Medulla oblongata (tissue), 1 donor: Measurements from ENCODE around the gene ADAMTS9.

Experiments
- DNase-seq: peaks from one replicate; pipeline ENCODE4 v3.0.0-alpha.2; 2015; ENCODE audit errors: extremely low spot score

ADAMTS9 gene

GRCh38 chr3:64687781-64688604, at the start of gene ADAMTS9:
Gene ADAMTS9 (minus strand): TSS chr3:64688000. CDS start chr3:64687657, 343 bp downstream.
- peak; percentile 78 for DNase-seq

GRCh38 chr3:64732576-64732975, 44.8 kb upstream of the ADAMTS9 start:
- no peak for DNase-seq

- DNase-seq: no peak
These were observed 42.9 kb upstream of the ADAMTS9 start for GRCh38 chr3:64730681-64731080.

- DNase-seq: no peak
These were observed 41.2 kb upstream of the ADAMTS9 start for GRCh38 chr3:64728994-64729393.

GRCh38 chr3:64728428-64728827, 40.6 kb upstream of the ADAMTS9 start:
- no peak for DNase-seq

- DNase-seq: no peak
These were observed 38.8 kb upstream of the ADAMTS9 start for GRCh38 chr3:64726414-64727090.

- DNase-seq: no peak
These were observed 31.2 kb upstream of the ADAMTS9 start for GRCh38 chr3:64718976-64719375.

GRCh38 chr3:64717872-64718613, 30.2 kb upstream of the ADAMTS9 start:
- no peak for DNase-seq

GRCh38 chr3:64717411-64717810, 29.6 kb upstream of the ADAMTS9 start:
- no peak for DNase-seq

- DNase-seq: no peak
These were observed 28.4 kb upstream of the ADAMTS9 start for GRCh38 chr3:64716110-64716710.

- no peak for DNase-seq
These were observed 27.6 kb upstream of the ADAMTS9 start for GRCh38 chr3:64715211-64715982.

GRCh38 chr3:64708456-64708855, 20.7 kb upstream of the ADAMTS9 start:
- DNase-seq: no peak

- DNase-seq: no peak
These were observed 18.1 kb upstream of the ADAMTS9 start for GRCh38 chr3:64705946-64706345.

- no peak for DNase-seq
These were observed 9.1 kb upstream of the ADAMTS9 start for GRCh38 chr3:64696896-64697295.

- no peak for DNase-seq
These were observed 6.3 kb upstream of the ADAMTS9 start for GRCh38 chr3:64694114-64694513.

GRCh38 chr3:64693031-64693430, 5.2 kb upstream of the ADAMTS9 start:
- DNase-seq: no peak

- no peak for DNase-seq
These were observed 3.3 kb upstream of the ADAMTS9 start for GRCh38 chr3:64691051-64691450.

GRCh38 chr3:64687086-64687780, 567 bp downstream of the ADAMTS9 start:
- no peak for DNase-seq

- DNase-seq: peak; percentile 37
These were observed 1.3 kb downstream of the ADAMTS9 start for GRCh38 chr3:64686446-64686908.

- peak; percentile 91 for DNase-seq
These were observed 1.9 kb downstream of the ADAMTS9 start for GRCh38 chr3:64685800-64686445.
